NCI-H146 treated with DMSO at 0.1 percent for 48 hours (cell line): ENCODE results near the gene ELF2.
"Not testable (repeated sequence)": the region's sequence is repeated elsewhere in the genome, so short reads cannot be mapped to it uniquely, and the experiment has no call there.

Experiments used
- DNase-seq: peaks from one replicate; lab custom pipeline; 2025; ENCODE audit not compliant: unreplicated experiment; lab: John Stamatoyannopoulos, UW

The ELF2 gene

GRCh38 chr4:139024686-139025085 lies 152.3 kb downstream of the ELF2 start:
- no peak for DNase-seq

DNA sequence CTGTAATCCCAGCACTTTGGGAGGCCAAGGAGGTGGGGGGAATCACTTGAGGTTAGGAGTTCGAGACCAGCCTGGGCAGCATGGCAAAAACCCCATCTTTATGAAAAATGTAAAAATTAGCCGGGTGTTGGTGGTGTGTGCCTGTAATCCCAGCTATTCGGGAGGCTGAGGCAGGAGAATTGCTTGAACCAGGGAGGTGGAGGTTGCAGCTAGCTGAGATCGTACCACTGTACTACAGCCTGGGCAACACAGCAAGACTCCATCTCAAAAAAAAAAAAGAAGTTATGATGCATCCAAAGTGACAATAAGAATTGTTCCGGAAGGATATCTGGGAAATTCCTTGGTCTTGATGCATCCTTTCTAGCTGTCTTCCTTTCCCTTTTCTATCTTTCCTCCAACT lies 154.2 kb downstream of the ELF2 start:
- no peak for DNase-seq

- not testable (repeated sequence) for DNase-seq
These were observed 155.9 kb downstream of the ELF2 start for GRCh38 chr4:139021071-139021470.

- DNase-seq = no peak
These were observed 156.6 kb downstream of the ELF2 start for GRCh38 chr4:139020384-139020783.

- DNase-seq = no peak
These were observed 157.9 kb downstream of the ELF2 start for GRCh38 chr4:139018971-139019758.

DNA sequence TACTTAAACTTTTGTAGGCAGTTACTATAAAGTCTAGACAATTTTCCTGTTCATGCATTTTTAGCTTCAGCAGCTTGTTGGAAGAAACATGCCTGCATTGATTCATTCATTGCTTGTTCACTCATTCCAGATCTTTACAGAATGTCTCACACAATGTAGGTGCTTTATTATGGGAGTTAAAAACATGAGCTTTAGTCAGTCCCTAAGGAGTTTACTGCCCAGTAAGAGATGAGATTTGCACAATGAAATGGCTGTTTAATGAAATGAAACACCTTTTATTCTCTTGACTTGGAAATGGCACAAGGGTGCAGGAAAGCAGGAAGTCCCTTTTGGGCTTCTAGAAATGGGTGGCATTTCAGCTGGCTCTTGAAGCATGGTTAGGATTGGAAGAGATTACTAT lies 158.5 kb downstream of the ELF2 start:
- DNase-seq = no peak

GRCh38 chr4:139017861-139018260 lies 159.2 kb downstream of the ELF2 start:
- DNase-seq = no peak

- no peak for DNase-seq
These were observed 161.0 kb downstream of the ELF2 start for GRCh38 chr4:139015948-139016471.

DNA sequence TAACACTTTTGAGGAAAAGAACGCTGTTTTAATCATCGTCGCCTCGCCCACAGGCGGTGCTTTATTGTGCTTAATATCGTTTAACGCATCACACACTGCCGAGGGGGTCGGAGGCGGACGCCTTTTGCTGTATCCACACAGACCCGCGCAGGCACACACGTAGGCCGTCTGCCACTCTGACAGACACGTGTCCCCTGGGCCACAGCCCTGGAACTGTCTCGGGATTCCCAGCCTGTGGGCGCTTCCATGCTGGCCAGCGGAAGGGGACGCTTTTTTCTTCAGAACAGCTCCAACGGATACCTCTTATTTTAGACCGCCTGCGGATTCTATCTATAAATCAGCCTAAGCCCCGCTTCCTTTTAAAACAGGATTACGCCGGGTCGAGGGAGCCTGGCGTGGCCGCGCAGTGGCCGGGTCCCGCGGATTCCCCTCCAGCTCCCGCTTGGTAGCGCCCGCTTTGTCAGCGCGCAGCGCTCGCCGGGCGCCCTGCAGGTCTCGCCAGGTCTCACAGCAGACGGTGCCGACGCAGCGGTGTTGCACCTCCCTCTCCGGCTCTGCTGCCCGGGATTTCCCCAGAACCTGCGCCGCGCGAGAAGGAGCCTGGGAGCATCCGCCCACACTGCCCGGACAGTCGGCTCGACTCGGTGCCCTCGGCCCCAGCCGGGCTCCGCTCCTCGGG lies 161.6 kb downstream of the ELF2 start, which contains the start of gene NOCT:
NOCT (plus strand) TSS at position 513 of the 679 bp plus-strand sequence. CDS start 201 bp downstream, outside the sequence.
- DNase-seq = peak; percentile 53

DNA sequence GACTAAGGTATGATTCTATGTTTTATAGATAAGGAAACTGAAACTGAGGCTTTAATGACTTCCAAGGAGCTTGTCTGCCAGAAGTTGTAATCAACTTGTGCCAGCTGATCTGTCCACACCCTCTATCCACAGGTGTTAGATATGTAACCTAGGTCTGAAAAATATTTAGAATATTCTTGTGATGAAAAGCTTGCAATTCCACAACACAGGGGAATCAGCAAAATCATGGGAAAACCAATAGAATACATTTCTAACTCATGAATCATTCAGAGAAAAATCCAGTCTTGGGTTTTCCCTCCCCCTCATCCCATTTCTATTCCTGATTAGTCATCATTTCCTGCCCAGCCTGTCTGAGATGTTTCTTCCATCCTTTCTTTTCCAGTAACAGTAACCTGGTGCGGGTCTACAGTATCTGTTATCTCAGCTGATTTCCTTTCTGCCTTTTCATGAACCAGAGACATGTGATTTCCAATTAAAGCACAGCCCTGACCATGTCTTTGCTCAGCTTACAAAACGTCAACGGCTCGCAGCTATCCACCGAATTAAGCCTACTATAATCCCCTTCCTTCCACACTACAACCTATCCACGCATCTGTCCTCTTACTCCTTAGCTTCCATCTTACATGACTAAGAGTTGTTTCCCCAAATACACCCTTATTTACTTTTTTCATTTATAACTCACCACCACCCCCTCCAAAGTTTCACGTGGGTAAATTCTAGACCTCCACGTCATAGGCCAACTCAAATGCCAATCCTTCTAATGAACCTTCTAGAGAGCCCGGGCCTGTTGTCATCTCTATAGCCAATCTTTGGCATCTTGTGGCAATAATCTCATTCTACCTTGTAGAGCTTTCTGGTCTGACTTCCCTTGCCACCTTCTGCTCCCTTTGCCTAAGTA lies 162.4 kb downstream of the ELF2 start:
- DNase-seq = peak; percentile 35

- no peak for DNase-seq
These were observed 165.6 kb downstream of the ELF2 start for GRCh38 chr4:139011225-139011950.

DNA sequence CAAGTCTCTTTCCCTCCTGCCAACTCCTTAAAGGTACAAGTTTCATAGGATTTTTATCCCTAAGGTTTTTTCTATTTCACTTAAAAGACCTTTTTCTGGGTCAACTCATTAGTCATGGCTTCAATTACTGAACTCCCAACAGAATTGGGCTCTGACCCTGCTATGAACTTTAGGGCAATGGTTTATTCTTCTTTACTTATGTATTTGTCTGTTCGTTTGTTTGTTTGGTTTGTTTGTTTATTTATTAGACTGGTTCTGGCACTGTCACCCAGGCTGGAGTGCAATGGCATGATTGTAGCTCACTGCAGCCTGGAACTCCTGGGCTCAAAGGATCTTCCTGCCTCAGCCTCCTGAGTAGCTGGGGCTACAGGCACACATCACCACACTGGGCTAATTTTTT lies 167.3 kb downstream of the ELF2 start:
- no peak for DNase-seq

GRCh38 chr4:139008278-139008677 lies 168.7 kb downstream of the ELF2 start:
- not testable (repeated sequence) for DNase-seq

DNA sequence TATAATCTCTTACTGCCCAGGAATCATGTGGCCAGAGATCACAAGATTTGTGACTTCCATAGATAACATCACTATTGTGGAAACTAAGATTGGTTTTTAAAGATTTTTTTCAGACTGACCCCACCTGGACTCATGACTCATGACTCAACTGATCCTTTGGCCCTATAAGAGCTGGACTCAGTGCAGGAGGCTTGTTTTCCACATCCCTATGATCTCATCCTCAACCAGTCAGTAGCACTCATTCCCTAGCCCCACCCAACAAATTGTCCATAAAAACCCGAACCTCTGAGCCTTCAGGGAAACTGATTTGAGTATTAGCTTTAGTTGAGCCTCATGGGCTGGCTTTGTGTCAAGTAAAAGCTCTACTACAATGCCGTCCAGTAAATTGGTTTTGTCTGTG lies 169.4 kb downstream of the ELF2 start:
- no peak for DNase-seq
